Ascending aorta (tissue), 2 donors: ENCODE data around the gene NUP50. TPM values are rescaled to one million over a fixed set of nuclear protein-coding genes. Genes with fewer than 3 reads are reported as not detected.

Experiments
- DNase-seq, 2 donors: peaks; one replicate each; pipeline ENCODE4 v3.0.0-alpha.2; 2019; ENCODE audit warnings: low spot score in 2 of 2
- H3K27ac ChIP-seq, 2 donors: fragments of 200-600 bp; sonication (generic); one replicate each; pipeline ENCODE4 v1.5.1; 2016 to 2017; ENCODE audit warnings: mild to moderate bottlenecking in 1 of 2
- H3K27me3 ChIP-seq: fragments of 200-600 bp; sonication (generic); one replicate; pipeline ENCODE4 v1.5.1; 2017
- H3K36me3 ChIP-seq, 2 donors: fragments of 200-600 bp; sonication (generic); one replicate each; pipeline ENCODE4 v1.5.1; 2016
- H3K4me1 ChIP-seq, 2 donors: fragments of 200-600 bp; sonication (generic); one replicate each; pipeline ENCODE4 v1.5.1; 2016 to 2017; ENCODE audit warnings: mild to moderate bottlenecking in 1 of 2
- H3K4me3 ChIP-seq, 2 donors: fragments of 200-600 bp; sonication (generic); one replicate each; pipeline ENCODE4 v1.5.1; 2016 to 2017; ENCODE audit warnings: mild to moderate bottlenecking in 1 of 2
- H3K9me3 ChIP-seq, 2 donors: fragments of 200-600 bp; sonication (generic); one replicate each; pipeline ENCODE4 v1.5.1; 2016
- intact Hi-C: fragments of 100-400 bp; cut with DNase I; formaldehyde crosslinking; loops from one replicate; pipeline ENCODE4 v1.15.1; 2023
- total RNA-seq: library from RNA; depleted of rRNA; stranded (reverse); fragments of >200 nt; gene quantifications from one replicate; pipeline ENCODE4 v1.1.0, GENCODE V29; 2016
- TF ChIP-seq, protein P1 (sequence below), 3 experiments: fragments of 200-600 bp in 2 of 3; fragments of 450-650 bp in 1 of 3; sonication (generic) in 2 of 3; IDR thresholded peaks; one replicate each; pipeline ENCODE4 v1.5.1; 2016 to 2019; ENCODE audit warnings: antibody characterized with exemption in 3 of 3, mild to moderate bottlenecking in 1 of 3, moderate library complexity in 1 of 3

NUP50 gene
- total RNA-seq, 1 donor from 2014 or later: 75.8 TPM

DNA sequence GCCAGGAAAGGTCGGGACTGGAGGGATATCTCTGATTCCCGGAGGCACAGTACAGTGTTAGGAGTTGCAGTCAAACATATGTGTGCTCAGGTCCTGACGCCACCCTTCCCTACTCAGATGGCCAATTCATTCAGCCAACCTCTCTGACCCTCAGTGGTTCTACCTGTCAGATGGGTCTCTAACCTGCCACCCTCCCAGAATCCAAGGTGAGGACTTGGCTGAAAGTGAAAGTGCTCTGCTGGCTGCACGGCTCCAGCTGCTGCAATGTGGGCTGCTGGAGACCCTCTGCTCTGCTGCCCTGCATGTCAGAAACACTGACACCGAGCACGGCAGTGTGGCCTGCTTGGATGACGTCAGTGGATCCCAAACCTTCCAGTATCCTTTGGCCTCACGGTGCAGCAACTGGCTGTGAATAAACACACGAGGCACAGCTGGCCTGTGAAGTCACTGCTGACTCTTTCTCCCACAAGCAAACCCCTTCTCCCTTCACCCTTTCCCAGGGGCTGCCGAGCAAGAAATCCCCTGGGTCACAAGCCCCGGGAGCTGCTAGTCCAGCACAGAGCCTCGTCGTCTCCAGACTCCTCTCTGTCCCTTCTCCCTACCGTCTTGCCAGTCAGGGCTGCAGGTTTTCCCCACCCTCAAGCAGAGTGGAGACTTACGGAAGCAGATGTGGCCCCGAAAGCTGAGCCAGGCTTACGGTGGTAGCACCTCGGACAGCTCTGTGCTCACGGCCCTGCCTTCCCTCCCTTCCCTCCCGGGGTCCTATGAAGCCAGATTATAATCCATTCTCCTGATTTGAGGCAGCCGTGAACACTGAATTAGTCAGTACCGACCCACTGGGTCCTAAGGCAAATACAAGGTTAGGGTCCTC is 52.6 kb downstream of the NUP50 start:
- intact Hi-C loops: no loop called here
- TF ChIP-seq, protein P1, sequence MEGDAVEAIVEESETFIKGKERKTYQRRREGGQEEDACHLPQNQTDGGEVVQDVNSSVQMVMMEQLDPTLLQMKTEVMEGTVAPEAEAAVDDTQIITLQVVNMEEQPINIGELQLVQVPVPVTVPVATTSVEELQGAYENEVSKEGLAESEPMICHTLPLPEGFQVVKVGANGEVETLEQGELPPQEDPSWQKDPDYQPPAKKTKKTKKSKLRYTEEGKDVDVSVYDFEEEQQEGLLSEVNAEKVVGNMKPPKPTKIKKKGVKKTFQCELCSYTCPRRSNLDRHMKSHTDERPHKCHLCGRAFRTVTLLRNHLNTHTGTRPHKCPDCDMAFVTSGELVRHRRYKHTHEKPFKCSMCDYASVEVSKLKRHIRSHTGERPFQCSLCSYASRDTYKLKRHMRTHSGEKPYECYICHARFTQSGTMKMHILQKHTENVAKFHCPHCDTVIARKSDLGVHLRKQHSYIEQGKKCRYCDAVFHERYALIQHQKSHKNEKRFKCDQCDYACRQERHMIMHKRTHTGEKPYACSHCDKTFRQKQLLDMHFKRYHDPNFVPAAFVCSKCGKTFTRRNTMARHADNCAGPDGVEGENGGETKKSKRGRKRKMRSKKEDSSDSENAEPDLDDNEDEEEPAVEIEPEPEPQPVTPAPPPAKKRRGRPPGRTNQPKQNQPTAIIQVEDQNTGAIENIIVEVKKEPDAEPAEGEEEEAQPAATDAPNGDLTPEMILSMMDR (IDR thresholded peaks at IDR 0.05): no peak

DNA sequence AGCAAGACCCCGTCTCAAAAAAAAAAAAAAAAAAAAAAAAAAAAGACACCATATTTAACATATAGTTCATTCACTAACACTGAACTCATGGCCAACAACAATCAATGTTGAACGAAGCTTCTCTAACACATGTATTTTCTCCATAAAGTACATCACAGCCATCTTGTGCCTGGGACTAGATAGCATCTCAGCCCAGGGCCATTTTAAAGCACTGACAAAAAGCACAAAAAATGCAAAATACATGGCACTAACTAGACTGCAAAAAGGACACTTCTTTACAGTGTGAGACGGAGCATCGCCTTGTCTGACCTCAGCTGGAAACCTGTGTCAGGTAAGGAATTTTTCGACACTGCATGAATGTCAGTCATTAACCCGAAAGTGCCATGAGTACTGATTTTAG is 53.6 kb downstream of the NUP50 start:
- no peak overlapping the region for H3K27ac ChIP-seq
- intact Hi-C loops: no loop called here
- no peak for DNase-seq
- H3K4me3 ChIP-seq: no peak overlapping the region
- TF ChIP-seq, protein P1 (IDR thresholded peaks at IDR 0.05): no peak
- peaks cover 0 to 16% of the 10 kb centered on the region in 2 donors for H3K4me1 ChIP-seq
- H3K36me3 ChIP-seq: no peaks in the 10 kb centered on the region
- no peaks in the 10 kb centered on the region for H3K27me3 ChIP-seq
- no peaks in the 10 kb centered on the region for H3K9me3 ChIP-seq

More for the DNA sequence above, 52.6 kb downstream of the NUP50 start:
- H3K4me3 ChIP-seq: no peak overlapping the region
- peaks cover 6 to 23% of the 10 kb centered on the region in 2 donors for H3K4me1 ChIP-seq
- no peaks in the 10 kb centered on the region for H3K9me3 ChIP-seq
- no peaks in the 10 kb centered on the region for H3K27me3 ChIP-seq
- no peak for DNase-seq
- no peaks in the 10 kb centered on the region for H3K36me3 ChIP-seq
- no peak overlapping the region for H3K27ac ChIP-seq

DNA sequence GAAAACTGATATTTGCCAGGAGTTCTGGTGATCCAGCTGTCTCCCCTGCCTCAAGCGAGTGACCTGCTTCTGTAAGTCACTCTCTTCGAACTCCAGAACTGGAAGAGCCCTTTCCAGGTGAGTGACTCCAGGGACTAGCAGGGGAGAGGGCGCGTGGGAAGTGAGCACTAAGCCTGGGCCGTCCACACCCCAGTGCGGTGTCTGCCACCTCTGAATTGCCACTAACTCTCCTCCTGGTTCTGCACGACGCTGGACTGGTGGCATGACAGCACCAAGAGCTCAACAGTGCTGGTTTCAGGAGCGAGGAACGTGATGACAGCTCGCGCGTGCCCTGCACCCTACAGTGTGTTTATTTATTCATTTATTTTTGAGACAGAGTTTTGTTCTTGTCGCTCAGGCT is 54.1 kb downstream of the NUP50 start:
- H3K27ac ChIP-seq: no peak overlapping the region
- no peaks in the 10 kb centered on the region for H3K27me3 ChIP-seq
- no peaks in the 10 kb centered on the region for H3K9me3 ChIP-seq
- intact Hi-C loops: no loop called here
- DNase-seq: no peak
- H3K4me1 ChIP-seq: peaks cover 0 to 14% of the 10 kb centered on the region in 2 donors
- TF ChIP-seq, protein P1 (IDR thresholded peaks at IDR 0.05): no peak
- no peak overlapping the region for H3K4me3 ChIP-seq
- H3K36me3 ChIP-seq: no peaks in the 10 kb centered on the region

DNA sequence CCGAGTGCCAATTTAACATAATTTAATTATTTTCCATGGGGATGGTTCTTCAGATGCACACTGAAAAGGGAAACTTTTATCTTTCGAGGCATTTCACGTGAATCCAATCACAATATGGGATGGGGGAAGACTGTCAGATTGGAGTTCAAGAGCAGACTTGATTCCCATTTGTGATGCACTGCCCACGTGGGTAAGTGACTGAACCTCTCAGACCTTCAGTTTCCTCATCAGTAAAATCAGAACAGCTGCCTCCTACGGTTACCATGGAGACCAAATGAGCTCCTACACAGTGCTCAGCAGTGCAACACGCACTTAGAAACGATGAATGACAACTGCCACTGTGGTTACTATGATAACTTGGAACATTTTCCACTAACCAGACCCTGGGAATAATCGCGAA is 55.3 kb downstream of the NUP50 start:
- intact Hi-C loops: no loop called here

DNA sequence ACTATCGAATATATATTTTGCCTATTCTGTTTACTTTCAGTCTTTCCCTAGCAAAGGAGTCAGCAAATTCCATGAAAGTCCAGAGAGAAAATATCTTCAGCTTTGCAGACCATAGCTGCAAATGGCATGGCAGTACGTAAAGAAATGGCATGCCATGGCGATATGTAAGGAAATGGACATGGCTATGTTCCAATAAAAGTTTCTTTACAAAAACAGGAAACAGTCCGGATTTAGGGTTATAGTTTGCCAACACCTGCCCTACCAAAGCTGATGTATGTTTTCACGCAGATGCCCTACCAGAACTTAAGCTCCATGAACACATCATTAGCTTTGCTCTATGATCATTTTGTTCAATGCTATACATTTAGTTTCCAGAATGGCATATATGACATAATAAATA is 57.5 kb downstream of the NUP50 start:
- Histone ChIP-seq H3K27me3 (no peaks in the 10 kb centered on the region), H3K36me3 (no peaks in the 10 kb centered on the region), H3K4me1 (peaks cover 0 to 8% of the 10 kb centered on the region in 2 donors), H3K27ac (no peak overlapping the region), H3K9me3 (no peaks in the 10 kb centered on the region), H3K4me3 (no peak overlapping the region)
- TF ChIP-seq, protein P1 (IDR thresholded peaks at IDR 0.05): no peak
- no peak for DNase-seq
- intact Hi-C loops: no loop called here

More for the DNA sequence above, 55.3 kb downstream of the NUP50 start:
- Histone ChIP-seq H3K27ac (no peak overlapping the region), H3K4me3 (no peak overlapping the region), H3K27me3 (no peaks in the 10 kb centered on the region), H3K4me1 (peaks cover 0 to 8% of the 10 kb centered on the region in 2 donors), H3K36me3 (no peaks in the 10 kb centered on the region), H3K9me3 (no peaks in the 10 kb centered on the region)
- DNase-seq: no peak
- TF ChIP-seq, protein P1 (IDR thresholded peaks at IDR 0.05): no peak
